ENCODE data around the gene ELAPOR1. TPM values are rescaled to one million over a fixed set of nuclear protein-coding genes. Genes with fewer than 3 reads are reported as not detected.

ELAPOR1 gene
- polyA plus RNA-seq, 1 donor from 2014 or later, result 16.8 TPM

DNA sequence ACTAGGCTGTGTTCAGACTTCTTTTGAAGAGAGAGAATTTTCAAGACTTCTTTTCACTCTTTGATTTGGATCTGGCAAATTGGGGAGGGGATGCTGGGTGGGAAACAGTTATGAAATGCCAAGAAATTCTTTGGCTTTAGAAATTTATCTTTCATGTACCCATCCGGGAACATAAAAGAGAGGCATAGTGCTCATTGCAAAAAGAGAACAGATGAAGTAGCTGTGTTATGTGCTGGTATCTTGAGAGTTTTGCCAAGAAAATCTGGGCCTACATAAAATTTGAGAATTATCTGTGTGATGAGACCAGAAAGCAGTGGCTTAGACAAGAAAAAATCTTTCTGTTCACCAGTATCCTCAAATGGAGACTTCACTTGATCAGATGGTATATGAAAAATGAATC, 19.0 kb upstream of the ELAPOR1 start:
- Histone ChIP-seq H3K27me3 (ENCODE audit: insufficient read depth, low read depth, low read length) (no peaks in the 10 kb centered on the region), H3K9ac (ENCODE audit: low read length) (no peak overlapping the region), H3K79me2 (replicated peaks; ENCODE audit: insufficient read depth, low read length) (peaks cover 28% of the 10 kb centered on the region)

DNA sequence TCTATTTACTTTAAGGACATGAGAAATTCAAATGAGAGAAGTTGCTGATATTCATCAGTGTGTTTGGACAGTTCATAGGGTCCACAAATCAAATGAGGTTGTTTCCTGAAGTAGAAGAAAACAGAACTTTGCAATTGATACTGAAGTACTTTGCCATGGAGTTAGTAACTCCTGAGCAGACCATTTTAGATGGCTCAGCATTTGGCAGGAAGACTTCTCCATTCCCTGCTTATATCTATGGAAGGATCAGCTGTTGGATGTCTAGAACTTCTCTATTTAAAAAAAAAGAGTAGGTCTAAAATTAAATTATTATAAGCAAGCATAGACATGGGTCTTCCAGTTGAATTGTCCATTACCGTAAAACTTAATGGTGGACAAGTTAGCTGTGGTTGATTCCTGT, 18.3 kb upstream of the ELAPOR1 start:
- peaks cover 28% of the 10 kb centered on the region for H3K79me2 ChIP-seq (replicated peaks; ENCODE audit: insufficient read depth, low read length)
- H3K4me2 ChIP-seq (ENCODE audit: low read length), result no peak overlapping the region
- peaks cover 4% of the 10 kb centered on the region for H3K36me3 ChIP-seq (ENCODE audit: insufficient read depth, low read length)
- H3K9me3 ChIP-seq (ENCODE audit: low read length), result no peaks in the 10 kb centered on the region
- H3K9me2 ChIP-seq (ENCODE audit: insufficient read depth, low read length), result no peaks in the 10 kb centered on the region
- no peak overlapping the region for H3K9ac ChIP-seq (ENCODE audit: low read length)
- no peak overlapping the region for H3K27ac ChIP-seq (ENCODE audit: low read length)
- TF ChIP-seq EZH2 (IDR thresholded peaks at IDR 0.05; ENCODE audit: borderline replicate concordance, insufficient read depth, low read length, poor library complexity, severe bottlenecking), result no peak
- TF ChIP-seq RAD21 (conservative IDR thresholded peaks at IDR 0.05), result no peak
- no peak for TF ChIP-seq EP300 (conservative IDR thresholded peaks at IDR 0.05; ENCODE audit: poor library complexity, severe bottlenecking)
- no peak for TF ChIP-seq POLR2AphosphoS5 (IDR thresholded peaks at IDR 0.05)
- no peak overlapping the region for H3K4me3 ChIP-seq (ENCODE audit: low read length)
- no peaks in the 10 kb centered on the region for H3F3A ChIP-seq (ENCODE audit: insufficient read depth, low read length, poor library complexity, severe bottlenecking)
- no peak overlapping the region for H2AFZ ChIP-seq (ENCODE audit: low read depth, low read length)
- H3K27me3 ChIP-seq (ENCODE audit: insufficient read depth, low read depth, low read length), result no peaks in the 10 kb centered on the region
- H4K20me1 ChIP-seq (ENCODE audit: insufficient read depth), result no peaks in the 10 kb centered on the region

More for the DNA sequence above, 19.0 kb upstream of the ELAPOR1 start:
- Histone ChIP-seq H3K36me3 (ENCODE audit: insufficient read depth, low read length) (peaks cover 4% of the 10 kb centered on the region), H3K9me2 (ENCODE audit: insufficient read depth, low read length) (no peaks in the 10 kb centered on the region), H3K9me3 (ENCODE audit: low read length) (no peaks in the 10 kb centered on the region), H3K27ac (ENCODE audit: low read length) (no peak overlapping the region), H2AFZ (ENCODE audit: low read depth, low read length) (no peak overlapping the region), H4K20me1 (ENCODE audit: insufficient read depth) (no peaks in the 10 kb centered on the region), H3K4me3 (ENCODE audit: low read length) (no peak overlapping the region), H3F3A (ENCODE audit: insufficient read depth, low read length, poor library complexity, severe bottlenecking) (no peaks in the 10 kb centered on the region), H3K4me2 (ENCODE audit: low read length) (no peak overlapping the region)
- TF ChIP-seq EP300 (conservative IDR thresholded peaks at IDR 0.05; ENCODE audit: poor library complexity, severe bottlenecking) (no peak), REST (IDR thresholded peaks at IDR 0.05; ENCODE audit: borderline replicate concordance) (no peak), SMC3 (conservative IDR thresholded peaks at IDR 0.05; ENCODE audit: poor library complexity) (no peak), POLR2AphosphoS5 (IDR thresholded peaks at IDR 0.05) (no peak), EZH2 (IDR thresholded peaks at IDR 0.05; ENCODE audit: borderline replicate concordance, insufficient read depth, low read length, poor library complexity, severe bottlenecking) (no peak), MXI1 (conservative IDR thresholded peaks at IDR 0.05; ENCODE audit: poor library complexity, severe bottlenecking) (no peak), TAF1 (IDR thresholded peaks at IDR 0.05; ENCODE audit: low read depth) (no peak), RAD21 (conservative IDR thresholded peaks at IDR 0.05) (no peak)
- TF ChIP-seq, protein P1, sequence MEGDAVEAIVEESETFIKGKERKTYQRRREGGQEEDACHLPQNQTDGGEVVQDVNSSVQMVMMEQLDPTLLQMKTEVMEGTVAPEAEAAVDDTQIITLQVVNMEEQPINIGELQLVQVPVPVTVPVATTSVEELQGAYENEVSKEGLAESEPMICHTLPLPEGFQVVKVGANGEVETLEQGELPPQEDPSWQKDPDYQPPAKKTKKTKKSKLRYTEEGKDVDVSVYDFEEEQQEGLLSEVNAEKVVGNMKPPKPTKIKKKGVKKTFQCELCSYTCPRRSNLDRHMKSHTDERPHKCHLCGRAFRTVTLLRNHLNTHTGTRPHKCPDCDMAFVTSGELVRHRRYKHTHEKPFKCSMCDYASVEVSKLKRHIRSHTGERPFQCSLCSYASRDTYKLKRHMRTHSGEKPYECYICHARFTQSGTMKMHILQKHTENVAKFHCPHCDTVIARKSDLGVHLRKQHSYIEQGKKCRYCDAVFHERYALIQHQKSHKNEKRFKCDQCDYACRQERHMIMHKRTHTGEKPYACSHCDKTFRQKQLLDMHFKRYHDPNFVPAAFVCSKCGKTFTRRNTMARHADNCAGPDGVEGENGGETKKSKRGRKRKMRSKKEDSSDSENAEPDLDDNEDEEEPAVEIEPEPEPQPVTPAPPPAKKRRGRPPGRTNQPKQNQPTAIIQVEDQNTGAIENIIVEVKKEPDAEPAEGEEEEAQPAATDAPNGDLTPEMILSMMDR (IDR thresholded peaks at IDR 0.05; ENCODE audit: poor library complexity, severe bottlenecking), result no peak

All from neural cell (in vitro differentiated cells).